ENCODE results near the gene CUL9.

The CUL9 gene

GRCh38 chr6:43181621-43181941, 415 bp upstream of the CUL9 start:
- DNase-seq (ENCODE audit: low read depth in 1 of 2, low spot score in 1 of 2), result no peak
- Histone ChIP-seq H3K27ac (replicated peaks) (peak overlapping the region; percentile 58), H3K4me3 (replicated peaks; ENCODE audit: insufficient read depth, low read length) (peak overlapping the region; percentile 89), H3K27me3 (ENCODE audit: insufficient read depth, poor library complexity, severe bottlenecking) (no peaks in the 10 kb centered on the region)
- no peak for TF ChIP-seq POLR2AphosphoS5 (IDR thresholded peaks at IDR 0.05; ENCODE audit: low read depth)
- no peak for TF ChIP-seq CTCF (IDR thresholded peaks at IDR 0.05; ENCODE audit: insufficient read depth, low read length)
- TF ChIP-seq GABPA (IDR thresholded peaks at IDR 0.05; ENCODE audit: low read depth), result no peak
- TF ChIP-seq SPI1 (IDR thresholded peaks at IDR 0.05; ENCODE audit: borderline replicate concordance, low read depth), result no peak
- TF ChIP-seq, protein P1, sequence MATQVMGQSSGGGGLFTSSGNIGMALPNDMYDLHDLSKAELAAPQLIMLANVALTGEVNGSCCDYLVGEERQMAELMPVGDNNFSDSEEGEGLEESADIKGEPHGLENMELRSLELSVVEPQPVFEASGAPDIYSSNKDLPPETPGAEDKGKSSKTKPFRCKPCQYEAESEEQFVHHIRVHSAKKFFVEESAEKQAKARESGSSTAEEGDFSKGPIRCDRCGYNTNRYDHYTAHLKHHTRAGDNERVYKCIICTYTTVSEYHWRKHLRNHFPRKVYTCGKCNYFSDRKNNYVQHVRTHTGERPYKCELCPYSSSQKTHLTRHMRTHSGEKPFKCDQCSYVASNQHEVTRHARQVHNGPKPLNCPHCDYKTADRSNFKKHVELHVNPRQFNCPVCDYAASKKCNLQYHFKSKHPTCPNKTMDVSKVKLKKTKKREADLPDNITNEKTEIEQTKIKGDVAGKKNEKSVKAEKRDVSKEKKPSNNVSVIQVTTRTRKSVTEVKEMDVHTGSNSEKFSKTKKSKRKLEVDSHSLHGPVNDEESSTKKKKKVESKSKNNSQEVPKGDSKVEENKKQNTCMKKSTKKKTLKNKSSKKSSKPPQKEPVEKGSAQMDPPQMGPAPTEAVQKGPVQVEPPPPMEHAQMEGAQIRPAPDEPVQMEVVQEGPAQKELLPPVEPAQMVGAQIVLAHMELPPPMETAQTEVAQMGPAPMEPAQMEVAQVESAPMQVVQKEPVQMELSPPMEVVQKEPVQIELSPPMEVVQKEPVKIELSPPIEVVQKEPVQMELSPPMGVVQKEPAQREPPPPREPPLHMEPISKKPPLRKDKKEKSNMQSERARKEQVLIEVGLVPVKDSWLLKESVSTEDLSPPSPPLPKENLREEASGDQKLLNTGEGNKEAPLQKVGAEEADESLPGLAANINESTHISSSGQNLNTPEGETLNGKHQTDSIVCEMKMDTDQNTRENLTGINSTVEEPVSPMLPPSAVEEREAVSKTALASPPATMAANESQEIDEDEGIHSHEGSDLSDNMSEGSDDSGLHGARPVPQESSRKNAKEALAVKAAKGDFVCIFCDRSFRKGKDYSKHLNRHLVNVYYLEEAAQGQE (IDR thresholded peaks at IDR 0.05; ENCODE audit: insufficient replicate concordance, low read depth), result no peak

DNA sequence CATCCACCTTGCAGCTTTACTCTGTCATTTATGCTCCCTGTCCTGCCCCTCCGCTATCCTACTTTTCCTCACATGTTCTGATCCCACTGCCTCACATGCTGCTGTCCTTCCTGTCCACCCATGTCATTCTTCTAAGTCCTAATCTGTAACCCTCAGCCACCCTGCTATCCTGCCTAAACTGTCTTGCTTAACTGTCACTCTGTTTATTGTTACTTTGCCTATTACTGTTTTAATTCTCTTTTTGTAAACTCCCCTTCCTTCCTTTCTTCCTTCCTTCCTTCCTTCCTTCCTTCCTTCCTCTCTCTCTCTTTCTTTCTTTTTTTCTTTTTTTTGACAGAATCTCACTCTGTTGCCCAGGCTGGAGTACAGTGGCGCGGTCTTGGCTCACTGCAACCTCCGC, 1.4 kb downstream of the CUL9 start:
- TF ChIP-seq CTCF (IDR thresholded peaks at IDR 0.05; ENCODE audit: insufficient read depth, low read length) (no peak), GABPA (IDR thresholded peaks at IDR 0.05; ENCODE audit: low read depth) (no peak), SPI1 (IDR thresholded peaks at IDR 0.05; ENCODE audit: borderline replicate concordance, low read depth) (no peak), POLR2AphosphoS5 (IDR thresholded peaks at IDR 0.05; ENCODE audit: low read depth) (no peak)
- TF ChIP-seq, protein P1 (IDR thresholded peaks at IDR 0.05; ENCODE audit: insufficient replicate concordance, low read depth), result no peak
- H3K27ac ChIP-seq (replicated peaks), result no peak overlapping the region; the same call in 1 of the 2 replicates
- no peak overlapping the region for H3K4me3 ChIP-seq (replicated peaks; ENCODE audit: insufficient read depth, low read length)
- no peak for DNase-seq (ENCODE audit: low read depth in 1 of 2, low spot score in 1 of 2)
- no peaks in the 10 kb centered on the region for H3K27me3 ChIP-seq (ENCODE audit: insufficient read depth, poor library complexity, severe bottlenecking)

DNA sequence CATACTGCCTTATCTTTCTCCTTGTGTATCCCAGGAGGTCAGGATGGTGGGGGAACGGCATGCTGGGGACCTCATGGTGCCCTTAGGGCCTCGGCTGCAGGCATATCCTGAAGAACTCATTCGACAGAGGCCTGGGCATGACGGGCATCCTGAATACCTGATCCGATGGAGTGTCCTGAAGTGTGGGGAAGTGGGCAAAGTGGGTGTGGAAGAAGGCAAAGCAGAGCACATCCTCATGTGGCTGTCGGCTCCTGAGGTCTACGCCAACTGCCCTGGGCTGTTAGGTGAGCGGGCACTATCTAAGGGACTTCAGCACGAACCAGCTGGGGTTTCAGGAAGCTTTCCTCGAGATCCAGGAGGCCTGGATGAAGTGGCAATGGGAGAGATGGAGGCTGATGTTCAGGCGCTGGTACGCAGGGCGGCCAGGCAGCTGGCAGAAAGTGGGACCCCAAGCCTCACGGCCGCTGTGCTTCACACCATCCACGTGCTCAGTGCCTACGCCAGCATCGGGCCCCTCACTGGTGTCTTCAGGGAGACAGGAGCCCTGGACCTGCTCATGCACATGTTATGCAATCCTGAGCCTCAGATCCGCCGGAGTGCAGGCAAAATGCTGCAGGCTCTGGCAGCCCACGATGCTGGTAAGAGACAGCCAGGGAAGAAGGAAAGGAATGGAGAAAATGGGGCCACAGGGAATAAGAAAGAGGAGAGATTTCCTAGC, 2.4 kb downstream of the CUL9 start:
- TF ChIP-seq POLR2AphosphoS5 (IDR thresholded peaks at IDR 0.05; ENCODE audit: low read depth) (no peak), GABPA (IDR thresholded peaks at IDR 0.05; ENCODE audit: low read depth) (no peak), CTCF (IDR thresholded peaks at IDR 0.05; ENCODE audit: insufficient read depth, low read length) (no peak), SPI1 (IDR thresholded peaks at IDR 0.05; ENCODE audit: borderline replicate concordance, low read depth) (no peak)
- TF ChIP-seq, protein P1 (IDR thresholded peaks at IDR 0.05; ENCODE audit: insufficient replicate concordance, low read depth), result no peak
- H3K27me3 ChIP-seq (ENCODE audit: insufficient read depth, poor library complexity, severe bottlenecking), result no peaks in the 10 kb centered on the region
- DNase-seq (ENCODE audit: low read depth in 1 of 2, low spot score in 1 of 2), result no peak
- no peak overlapping the region for H3K27ac ChIP-seq (replicated peaks)
- H3K4me3 ChIP-seq (replicated peaks; ENCODE audit: insufficient read depth, low read length), result no peak overlapping the region

Data from HL-60 (cell line).